HG03469 (cell line): ENCODE data around the gene ARHGAP26.

Experiments
- ATAC-seq: cut with Tn5 transposase; IDR thresholded peaks from one replicate; pipeline ENCODE4 v1.9.1; 2021; ENCODE audit warnings: mild to moderate bottlenecking, moderate library complexity, moderate number of reproducible peaks; ENCODE audit not compliant: unreplicated experiment

ARHGAP26 gene

DNA sequence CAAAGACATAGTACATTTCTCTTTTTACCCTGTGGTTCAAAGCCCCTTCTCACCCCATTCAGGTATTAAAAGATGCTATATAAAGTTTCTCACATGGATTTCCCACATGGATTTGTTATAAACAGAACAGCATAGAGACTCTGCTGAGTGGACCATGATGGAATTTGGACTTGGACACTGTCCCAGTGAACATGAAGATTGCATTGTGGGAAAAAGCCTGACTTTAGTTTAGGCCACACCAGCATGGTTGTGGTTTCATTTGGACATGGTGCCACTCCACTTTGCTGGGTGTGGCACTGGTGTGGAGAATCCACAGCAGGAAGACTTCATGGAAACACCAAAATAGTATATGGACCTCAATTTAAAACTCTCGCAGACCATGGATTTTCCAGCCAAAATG lies 124.6 kb downstream of the ARHGAP26 start:
- ATAC-seq: no peak

DNA sequence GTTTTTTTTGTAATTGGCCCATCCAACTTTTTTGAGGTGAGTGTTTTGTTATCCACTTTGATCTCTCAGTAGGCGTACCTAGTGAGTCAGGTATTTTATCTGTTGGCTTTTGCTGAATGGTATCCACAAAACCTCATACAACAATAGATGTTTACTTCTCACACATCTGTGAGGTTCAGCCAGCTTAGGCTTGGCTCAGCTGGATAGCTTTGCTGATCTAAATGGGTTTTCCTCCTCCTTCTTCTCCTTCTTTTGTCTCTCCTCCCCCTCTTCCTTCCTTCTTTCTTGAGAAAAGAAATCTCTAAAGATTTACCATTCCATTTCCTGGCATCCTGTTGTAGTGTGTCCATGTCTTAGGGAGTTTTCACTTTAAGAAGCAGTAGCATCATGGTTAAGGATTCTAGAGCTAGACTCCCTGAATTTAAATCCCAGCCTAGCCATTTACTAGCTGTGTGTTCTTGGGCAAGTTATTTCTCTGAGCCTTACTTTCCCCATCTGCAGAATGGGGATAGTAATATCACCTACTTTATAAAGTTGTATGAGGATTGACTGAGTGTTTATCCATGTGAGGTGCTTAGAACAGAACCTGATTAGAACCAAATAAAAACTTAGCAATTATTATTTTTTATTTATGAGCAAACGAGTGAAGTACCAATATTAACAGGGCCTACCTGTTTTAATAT lies 126.3 kb downstream of the ARHGAP26 start:
- ATAC-seq: no peak

DNA sequence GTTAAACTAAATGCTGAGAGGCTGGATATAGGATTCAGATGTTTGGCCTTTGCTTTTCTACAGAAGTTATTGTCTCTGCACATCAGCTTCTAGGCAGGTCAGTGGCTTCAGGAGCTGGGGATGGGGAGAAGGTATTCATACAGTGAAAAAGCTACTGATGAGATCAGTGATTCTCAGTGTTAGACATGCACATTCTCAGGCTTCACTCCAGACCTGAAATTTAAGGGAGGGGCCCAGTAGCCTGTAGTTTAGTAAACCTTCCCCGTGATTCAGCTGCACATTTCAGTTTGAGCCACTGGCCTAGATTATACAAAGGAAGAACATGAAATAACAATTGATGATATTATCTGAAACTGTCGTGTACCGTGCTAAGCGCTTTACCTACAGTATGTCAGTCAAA lies 127.2 kb downstream of the ARHGAP26 start:
- ATAC-seq: no peak

DNA sequence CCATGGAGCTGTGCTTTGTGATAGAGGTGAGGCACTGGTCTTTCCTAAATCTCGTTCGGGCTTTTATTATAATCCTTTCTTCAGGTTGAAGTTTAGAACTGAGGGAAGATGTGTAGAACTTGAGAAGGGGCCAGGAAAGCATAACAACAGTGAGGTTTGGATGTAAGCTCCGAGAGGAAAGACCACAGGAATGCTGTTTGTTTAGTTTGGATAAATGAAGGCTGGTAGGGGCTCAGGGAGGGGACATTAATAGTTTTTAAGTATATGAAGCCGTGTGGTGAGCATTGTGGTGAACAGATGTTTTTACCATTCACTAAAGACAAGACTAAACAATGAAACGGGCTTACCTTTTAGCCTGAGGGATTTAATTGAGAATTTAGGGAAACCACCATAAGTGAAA lies 130.8 kb downstream of the ARHGAP26 start:
- no peak for ATAC-seq

DNA sequence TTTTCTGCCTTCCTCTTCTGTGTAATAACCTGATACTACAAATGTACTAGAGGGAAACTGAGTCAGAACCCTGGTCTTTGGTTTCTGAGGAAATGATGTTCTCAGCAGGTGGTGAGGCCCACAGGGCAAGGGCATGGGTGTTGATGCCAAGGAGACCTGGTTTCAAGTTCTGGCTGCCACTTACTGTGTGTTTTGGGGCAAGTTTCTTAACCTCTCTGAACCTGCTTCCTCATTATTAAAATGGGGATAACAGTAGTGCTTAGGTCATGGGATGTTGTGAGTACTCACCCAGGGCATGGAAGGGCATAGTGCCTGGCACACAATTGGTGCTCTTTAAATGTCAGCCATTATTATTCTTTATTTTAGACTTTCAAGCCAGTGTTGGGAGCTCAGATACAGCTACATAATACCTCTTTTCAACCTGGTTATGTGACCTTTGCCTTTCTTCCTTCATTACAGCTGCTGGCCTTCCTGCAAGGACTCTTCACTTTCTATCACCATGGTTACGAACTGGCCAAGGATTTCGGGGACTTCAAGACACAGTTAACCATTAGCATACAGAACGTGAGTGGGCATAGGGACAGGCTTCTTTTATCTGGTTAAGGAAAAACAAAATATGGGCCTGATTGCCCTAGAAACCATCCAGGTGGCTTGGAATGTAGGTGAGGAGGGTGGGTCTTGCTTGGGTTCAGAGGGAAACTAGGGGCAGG lies 131.5 kb downstream of the ARHGAP26 start:
- ATAC-seq: no peak

DNA sequence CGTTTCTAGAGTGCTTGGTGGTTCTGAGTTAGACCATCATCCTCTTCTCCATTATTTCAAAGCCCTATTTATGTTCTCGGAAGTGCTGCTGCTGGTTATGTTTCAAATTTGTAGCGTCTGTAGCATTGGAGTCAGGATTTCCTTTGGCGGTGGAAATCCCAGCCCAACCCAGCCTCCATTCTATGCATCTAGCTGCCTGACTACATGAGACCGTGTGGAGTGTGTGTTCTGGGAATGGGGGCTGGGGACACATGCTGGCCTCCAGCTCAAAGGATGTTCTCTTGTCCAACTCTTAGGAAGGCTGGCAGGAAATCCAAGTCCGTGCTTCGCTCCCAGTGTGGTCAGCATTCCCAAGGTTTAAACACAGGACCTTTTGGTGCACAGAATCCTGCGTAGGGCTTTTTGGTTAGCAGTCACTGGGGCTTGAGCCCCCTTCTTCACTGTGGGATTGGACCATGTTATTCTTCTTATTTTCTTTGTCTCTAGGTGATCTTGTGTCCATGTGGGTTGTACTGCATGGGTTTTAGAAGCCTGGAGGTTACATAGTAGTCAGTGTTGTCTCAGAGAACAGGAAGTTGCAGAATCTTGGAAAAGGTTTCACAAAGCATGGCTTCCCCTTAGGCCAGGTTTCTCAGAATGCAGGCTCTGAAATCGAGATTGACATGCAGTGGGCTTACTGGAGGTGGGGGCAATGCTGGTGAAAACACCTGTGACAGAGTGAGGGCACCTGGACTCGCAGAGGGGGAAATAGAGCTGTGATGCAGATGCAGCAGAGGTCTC lies 132.2 kb downstream of the ARHGAP26 start:
- ATAC-seq: no peak

DNA sequence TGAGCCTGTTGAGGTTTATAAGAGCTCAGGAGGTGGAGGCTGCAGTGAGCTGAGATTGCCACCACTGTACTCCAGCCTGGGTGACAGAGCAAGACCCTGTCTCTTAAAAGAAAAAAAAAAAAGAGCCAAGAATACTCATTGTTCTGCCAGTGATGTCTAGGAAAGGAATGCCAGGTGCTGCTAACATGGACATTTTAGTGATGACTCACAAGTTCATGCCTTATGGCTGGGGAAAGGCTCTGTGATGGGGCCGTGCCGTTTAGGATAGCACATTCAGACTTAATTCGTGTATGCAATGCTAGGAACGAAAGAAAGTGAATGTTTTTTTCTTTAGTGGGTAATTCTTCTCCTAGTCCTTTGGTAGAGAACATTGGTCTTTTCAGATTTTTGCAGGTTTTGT lies 134.2 kb downstream of the ARHGAP26 start:
- no peak for ATAC-seq

DNA sequence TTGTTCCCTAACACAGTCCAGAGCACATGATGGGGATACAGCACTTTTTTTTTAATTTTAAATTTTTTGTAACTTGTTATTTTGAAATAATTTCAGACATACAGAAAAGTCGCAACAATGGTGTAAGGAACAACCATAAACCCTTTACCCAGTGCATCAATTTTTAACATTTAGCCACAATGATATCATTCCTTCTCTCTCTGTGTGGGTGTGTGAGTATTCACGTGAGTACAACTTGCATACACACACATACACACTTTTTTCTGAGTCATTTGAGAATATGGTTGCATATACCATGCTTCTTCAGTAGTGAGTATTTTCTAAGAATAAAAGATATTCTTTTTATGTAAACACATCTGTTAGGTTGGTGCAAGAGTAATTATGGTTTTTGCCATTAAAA lies 135.2 kb downstream of the ARHGAP26 start:
- no peak for ATAC-seq

DNA sequence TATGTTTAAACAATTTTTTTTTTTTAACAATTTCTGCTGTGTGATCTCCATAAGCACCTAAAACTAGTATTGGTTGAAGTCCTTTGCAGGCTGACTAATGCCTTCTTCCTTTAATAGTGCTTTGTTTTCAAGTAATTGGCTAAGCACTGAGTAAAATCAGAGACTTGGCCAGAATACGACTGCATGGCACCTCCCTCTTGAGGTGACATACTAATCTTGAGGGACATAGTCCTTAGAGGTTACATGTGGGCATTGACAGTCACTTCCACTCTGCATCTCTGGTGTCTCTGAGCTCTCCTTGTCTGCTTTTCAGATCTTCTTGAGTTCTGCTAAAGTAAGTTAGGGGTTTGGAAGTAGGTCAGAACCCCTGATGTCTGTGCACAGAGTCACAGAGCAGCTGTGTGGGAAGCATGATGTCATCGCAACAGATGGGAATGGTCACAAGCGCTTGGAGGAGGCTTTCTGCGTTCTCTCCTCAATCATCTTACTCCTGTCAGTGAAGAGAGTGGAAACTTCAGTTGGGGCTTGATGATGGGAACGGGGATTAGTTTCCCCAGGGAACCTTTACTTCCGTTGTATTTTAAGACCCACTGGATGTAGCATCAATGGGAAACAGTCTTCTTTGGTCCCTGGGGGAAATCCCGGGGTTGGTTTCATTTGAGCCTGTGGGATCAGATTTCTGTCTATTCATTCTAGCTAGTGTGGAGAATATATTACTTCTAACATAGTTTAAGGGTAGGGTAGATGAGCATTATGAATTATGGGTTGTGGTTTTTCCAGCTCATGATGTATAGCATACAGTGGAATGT lies 136.9 kb downstream of the ARHGAP26 start:
- no peak for ATAC-seq

DNA sequence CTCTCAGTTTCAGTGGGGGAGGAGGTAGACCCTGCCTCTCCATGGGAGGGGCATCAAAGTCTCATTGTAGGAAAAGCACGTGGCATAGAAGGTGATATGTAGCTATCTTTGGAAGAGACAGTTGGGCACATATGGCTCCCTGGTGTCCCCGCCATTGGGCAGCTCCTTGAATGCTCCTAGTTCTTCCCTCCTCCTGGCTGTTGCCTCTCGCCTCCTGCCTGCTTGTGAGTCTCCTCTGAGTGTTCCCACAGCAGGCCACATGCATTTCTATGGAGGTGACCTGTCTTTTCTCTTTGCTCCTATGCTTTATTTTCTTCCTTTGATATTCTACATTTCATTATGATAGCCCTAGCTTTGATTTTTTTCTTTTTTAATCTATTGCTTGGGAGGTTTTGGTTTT lies 138.5 kb downstream of the ARHGAP26 start:
- ATAC-seq: no peak

DNA sequence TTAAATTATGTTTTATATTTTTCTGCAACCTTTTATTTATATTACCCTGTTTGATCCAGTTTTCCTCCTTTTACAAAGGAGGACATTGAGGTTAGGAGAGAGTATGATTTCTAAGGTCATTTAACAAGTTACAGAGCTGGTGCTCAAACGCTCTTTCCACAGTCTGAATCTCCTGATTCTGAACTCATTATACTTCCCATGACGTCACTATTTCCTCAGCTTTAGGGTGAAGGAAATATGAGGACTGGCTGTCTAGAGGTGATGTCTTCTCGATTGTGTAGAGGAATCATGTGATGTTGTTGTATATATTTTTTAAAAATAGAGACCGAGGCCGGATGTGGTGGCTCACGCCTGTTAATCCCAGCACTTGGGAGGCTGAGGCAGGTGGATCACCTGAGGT lies 140.0 kb downstream of the ARHGAP26 start:
- no peak for ATAC-seq

DNA sequence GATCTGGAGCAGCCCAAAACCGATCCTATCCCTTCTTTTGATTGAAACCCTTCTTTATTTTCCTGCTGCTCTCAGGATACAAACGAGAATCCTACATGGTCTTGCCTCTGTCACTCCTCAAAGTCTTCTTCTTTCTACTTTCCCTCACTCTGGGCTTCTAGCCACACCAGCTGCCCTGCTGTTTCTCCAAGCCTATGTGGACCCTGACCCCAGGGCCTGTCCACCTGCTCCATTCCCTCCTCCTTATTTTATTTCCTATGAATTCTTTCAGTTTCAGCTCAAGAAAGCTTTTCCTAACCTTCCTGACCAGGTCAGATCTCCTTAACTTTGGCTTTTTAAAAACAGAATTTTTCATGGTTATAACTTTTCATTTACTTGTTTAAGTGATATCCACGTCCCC lies 141.0 kb downstream of the ARHGAP26 start:
- ATAC-seq: no peak

DNA sequence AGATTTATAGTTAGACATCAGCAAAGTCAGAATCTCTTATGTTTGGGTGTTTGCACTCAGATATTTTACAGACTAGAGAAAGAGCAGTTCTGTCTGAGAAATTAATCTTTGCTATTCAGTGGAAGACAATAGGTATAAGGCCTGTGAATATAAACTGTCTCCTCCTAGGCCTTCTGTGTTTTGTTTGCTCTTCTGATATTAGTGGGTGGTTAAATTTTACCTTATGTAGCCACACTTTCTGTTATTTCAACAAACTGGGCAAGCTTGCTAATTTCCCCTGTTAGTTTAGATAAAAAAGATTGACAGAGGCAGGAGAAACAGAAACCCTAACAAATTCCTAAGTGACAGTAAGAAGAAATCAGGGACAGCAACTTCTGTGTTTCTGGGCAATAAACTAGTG lies 141.6 kb downstream of the ARHGAP26 start:
- no peak for ATAC-seq

DNA sequence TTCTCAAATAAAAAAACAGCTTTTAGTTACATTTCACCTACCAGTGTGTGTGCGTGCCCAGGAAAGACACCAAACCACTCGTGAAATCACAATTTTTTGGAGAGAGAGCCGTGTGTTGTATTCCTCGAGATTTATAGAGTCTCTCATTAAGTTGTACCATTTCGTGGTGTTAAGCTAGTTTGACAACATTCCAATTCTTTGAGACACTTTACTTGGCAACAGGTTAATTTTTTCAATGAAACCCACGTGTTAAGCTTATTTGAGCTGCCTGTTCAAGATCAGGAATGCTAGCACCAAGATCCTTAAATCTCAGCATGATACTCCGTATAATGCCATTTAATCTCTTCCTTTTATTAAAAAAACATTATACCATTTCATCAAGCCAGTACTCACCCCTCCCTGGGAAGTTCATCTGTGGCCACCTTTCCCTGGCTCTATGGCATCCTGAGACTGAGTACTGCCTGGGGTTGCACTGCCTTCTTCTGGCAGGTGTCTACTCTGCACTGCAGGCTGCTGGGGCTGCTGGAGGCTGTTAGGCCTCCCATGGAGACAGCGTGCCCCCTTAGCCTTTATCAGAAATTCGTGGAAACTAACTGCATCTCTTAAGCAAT lies 143.7 kb downstream of the ARHGAP26 start:
- no peak for ATAC-seq

DNA sequence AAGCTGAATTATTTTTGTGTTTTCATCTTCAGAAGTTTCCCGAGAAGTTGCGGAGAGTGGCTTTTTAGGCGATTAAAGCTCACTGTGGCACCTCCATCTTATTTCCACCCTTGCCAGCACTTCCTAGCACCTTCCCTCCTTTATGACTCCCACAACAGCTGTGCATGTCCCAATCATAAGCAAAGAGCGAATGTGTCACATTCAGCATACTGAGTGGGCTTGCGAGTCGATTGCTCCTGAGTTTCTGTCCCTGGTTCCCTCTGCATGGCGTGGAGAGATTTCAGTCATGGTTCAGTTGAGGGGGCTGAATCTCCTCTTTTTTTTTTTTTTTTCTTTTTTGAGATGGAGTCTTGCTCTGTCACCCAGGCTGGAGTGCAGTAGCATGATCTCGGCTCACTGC lies 144.9 kb downstream of the ARHGAP26 start:
- no peak for ATAC-seq

DNA sequence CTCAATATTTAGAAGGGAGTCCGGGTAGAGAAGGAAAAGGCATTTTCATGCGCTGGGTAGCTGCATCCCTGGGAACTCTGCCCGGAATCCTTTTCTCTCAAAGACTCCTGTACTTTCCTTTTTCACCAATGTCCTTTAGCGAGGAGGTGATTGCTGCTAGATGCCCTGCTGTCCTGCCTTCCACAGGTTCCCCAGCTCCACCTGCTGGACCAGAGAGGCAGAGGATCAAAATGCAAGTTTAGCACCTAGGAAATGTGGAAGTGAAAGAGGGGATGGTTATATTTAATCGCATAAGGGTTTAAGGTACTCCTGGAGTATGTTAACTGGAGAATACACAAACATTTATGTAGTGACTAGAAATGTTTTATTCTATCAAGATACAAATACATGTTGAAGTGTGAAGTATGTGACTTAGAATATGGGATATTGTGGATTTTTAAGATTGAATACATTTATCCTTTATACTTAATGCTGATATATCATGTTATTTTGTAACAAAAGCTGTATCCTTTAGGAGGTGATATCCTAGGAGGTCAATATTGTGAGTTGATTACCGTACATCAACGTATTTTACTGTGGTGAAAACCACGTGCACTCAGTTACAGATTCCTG lies 145.7 kb downstream of the ARHGAP26 start:
- ATAC-seq: peak; percentile 84

DNA sequence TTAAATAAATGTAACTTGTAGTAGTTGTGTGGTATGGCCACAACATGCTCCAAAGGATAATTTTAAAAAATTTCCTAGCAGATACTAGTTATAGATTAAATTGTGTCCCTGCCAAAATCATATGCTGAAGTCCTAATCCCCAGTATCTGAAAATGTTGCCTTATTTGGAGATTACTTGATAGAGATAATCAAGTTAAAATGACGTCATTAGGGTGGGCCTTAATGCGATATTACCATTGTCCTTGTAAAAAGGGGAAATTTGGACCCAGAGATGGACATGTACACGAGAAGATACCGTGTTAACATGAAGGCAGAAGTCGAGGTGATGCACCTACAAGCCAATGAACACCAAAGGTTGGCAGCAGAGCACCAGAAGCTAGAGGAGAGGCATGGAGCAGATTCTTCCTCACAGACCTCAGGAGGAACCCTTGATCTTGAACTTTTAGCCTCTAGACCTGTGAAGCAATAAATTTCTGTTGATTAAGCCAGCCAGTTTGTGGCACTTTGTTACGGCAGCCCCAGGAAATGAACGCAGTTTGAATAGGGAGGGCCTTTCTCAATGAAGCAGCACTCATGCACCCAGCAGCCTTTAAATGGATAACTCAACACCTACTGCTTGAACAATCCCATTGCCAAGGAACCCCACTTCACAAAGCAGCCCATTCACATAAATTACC lies 148.9 kb downstream of the ARHGAP26 start:
- ATAC-seq: no peak

DNA sequence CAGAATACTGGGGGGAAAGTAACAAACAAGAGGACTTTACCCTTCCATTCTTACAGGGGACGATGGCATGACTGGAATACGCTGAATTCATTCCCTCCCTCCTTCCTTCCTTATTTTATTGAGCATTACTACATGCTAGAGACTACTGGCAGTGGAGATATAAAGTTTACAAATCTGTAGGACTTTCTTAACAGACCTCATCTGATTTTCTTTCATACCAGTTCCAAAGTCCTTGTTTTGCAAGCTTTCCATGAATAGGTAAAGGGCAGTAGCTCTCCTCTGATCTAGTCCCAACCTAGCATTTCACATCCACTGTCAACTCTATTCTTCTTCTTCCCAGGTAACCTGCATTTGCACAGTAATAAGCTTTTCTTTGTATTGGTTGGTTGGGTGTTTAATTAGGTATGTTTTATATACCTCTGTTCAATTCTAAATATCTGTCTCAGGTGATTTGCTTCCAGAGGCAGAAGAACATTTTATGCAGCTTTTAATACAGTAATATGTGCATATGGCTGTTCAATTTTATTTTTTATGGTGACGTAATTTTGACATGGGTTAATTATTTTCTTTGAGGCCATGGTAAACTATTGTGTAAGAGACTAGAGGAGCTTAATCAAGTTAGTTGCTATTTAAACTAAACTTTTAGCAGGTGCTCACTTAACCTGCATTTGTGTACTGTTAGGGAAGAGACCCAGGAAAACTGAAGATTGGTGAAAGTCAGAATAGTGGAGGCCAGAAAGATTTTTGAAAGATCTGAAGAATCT lies 150.9 kb downstream of the ARHGAP26 start:
- no peak for ATAC-seq
